ENCODE results near the gene HEXB. TPM values are rescaled to one million over a fixed set of nuclear protein-coding genes. Genes with fewer than 3 reads are reported as not detected.

Gene HEXB
- total RNA-seq, 2 experiments from 2014 or later: 44.7 to 51.7 TPM

DNA sequence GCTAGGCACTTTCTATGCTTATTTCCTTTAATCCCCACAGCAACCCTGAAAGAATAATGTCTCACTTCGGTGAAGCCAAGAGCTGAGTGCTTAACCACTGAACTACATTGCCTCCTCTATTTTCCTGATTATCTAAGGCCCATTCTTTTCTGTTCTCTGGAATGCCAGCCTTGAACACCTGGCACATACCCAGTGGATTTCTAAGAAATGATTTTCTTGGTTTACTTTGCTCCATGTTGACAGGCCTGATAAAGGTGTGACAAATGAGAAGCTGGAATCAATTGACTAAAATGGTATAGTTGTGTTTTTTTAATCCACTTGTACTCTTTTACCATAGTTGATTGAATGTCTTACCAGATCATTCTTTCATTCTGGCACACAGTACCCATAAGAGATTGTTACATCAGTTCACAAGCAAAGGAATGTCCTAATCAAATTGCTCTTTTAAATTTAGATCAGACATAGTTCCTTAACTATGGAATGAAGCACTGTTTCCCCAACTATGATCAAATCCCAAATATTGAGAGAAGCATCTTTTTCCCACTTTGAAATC lies 35.5 kb upstream of the HEXB start:
- Mint-ChIP-seq H3K4me3 (no peak overlapping the region), H3K27me3 (peaks cover 10% of the 10 kb centered on the region), H3K9me3 (no peaks in the 10 kb centered on the region), H3K4me1 (peaks cover 4% of the 10 kb centered on the region), H3K36me3 (no peaks in the 10 kb centered on the region), H3K27ac (no peak overlapping the region)
- DNase-seq: no peak

DNA sequence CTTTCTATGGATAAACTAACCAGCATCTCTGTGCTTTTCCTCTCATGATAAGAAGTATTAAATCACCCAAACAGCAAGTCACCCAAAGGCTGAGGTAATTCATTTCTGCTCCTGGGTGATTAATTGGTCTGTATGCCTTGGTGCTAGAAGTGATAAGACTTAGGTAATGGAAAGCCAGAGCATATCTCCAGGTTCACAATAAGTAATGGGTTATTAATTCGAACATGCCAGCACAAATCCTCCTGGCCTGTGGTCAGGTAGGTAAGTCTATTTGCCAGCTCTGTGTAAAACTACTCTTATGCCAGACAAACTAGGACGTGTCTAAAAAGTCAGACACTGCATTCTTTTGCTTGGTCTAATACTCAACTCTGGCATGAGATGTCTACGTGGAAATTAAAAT lies 33.3 kb upstream of the HEXB start:
- Mint-ChIP-seq H3K27ac (no peak overlapping the region), H3K4me1 (peaks cover 4% of the 10 kb centered on the region), H3K4me3 (no peak overlapping the region), H3K27me3 (peaks cover 10% of the 10 kb centered on the region), H3K9me3 (no peaks in the 10 kb centered on the region), H3K36me3 (no peaks in the 10 kb centered on the region)
- no peak for DNase-seq

GRCh38 chr5:74652576-74652975 lies 32.5 kb upstream of the HEXB start:
- DNase-seq: no peak
- Mint-ChIP-seq H3K4me3 (no peak overlapping the region), H3K4me1 (peaks cover 4% of the 10 kb centered on the region), H3K36me3 (no peaks in the 10 kb centered on the region), H3K27me3 (peaks cover 10% of the 10 kb centered on the region), H3K9me3 (no peaks in the 10 kb centered on the region), H3K27ac (no peak overlapping the region)

GRCh38 chr5:74653991-74654390 lies 31.0 kb upstream of the HEXB start:
- H3K4me1 Mint-ChIP-seq: no peaks in the 10 kb centered on the region
- no peak overlapping the region for H3K4me3 Mint-ChIP-seq
- H3K27me3 Mint-ChIP-seq: peaks cover 4% of the 10 kb centered on the region
- H3K9me3 Mint-ChIP-seq: no peaks in the 10 kb centered on the region
- no peak overlapping the region for H3K27ac Mint-ChIP-seq
- no peaks in the 10 kb centered on the region for H3K36me3 Mint-ChIP-seq
- DNase-seq: no peak

DNA sequence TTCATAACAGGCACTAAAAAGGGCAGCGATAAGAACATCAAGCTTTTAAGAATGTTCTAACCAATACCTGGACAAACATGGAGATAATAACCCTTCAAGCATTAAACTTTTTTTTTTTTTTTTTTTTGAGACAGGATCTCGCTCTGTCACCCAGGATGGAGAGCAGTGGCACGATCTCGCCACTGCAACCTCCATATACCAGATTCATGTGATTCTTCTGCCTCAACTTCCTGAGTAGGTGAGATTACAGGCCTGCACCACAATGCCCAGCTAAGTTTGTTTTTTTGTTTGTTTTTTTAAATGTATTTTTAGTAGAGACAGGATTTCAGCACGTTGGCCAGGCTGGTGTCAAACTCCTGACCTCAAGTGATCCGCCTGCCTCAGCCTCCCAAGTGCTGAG lies 29.8 kb upstream of the HEXB start:
- Mint-ChIP-seq H3K27me3 (peaks cover 4% of the 10 kb centered on the region), H3K36me3 (no peaks in the 10 kb centered on the region), H3K27ac (no peak overlapping the region), H3K4me3 (no peak overlapping the region), H3K9me3 (no peaks in the 10 kb centered on the region), H3K4me1 (no peaks in the 10 kb centered on the region)
- no peak for DNase-seq

GRCh38 chr5:74655716-74656115 lies 29.3 kb upstream of the HEXB start:
- no peak for DNase-seq
- Mint-ChIP-seq H3K4me1 (no peaks in the 10 kb centered on the region), H3K36me3 (no peaks in the 10 kb centered on the region), H3K27me3 (peaks cover 3% of the 10 kb centered on the region), H3K4me3 (no peak overlapping the region), H3K27ac (no peak overlapping the region), H3K9me3 (no peaks in the 10 kb centered on the region)

GRCh38 chr5:74657165-74657564 lies 27.9 kb upstream of the HEXB start:
- Mint-ChIP-seq H3K36me3 (no peaks in the 10 kb centered on the region), H3K4me3 (no peak overlapping the region), H3K27me3 (peaks cover 10% of the 10 kb centered on the region), H3K27ac (no peak overlapping the region), H3K9me3 (no peaks in the 10 kb centered on the region), H3K4me1 (no peaks in the 10 kb centered on the region)
- DNase-seq: no peak

DNA sequence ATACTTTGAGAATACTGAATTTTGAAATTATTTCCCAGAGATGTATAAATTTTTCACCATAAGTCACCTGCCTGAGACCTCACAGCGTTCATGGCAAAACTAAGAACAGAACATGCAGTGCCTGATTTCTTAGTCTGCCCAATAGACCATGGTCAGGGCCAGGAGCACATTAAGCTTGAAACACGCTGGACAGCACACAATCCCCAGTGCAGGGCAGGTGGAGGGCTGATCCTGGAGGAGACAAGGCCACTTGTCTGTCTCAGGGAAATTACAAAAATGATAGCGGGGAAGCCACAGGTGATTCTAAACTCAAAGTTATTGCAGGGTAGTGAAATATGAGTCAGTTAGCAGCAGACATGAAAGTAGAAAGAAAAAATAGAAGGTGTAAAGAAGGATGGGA lies 25.9 kb upstream of the HEXB start:
- Mint-ChIP-seq H3K9me3 (no peaks in the 10 kb centered on the region), H3K27me3 (peaks cover 18% of the 10 kb centered on the region), H3K36me3 (no peaks in the 10 kb centered on the region), H3K4me1 (no peaks in the 10 kb centered on the region), H3K27ac (no peak overlapping the region), H3K4me3 (no peak overlapping the region)
- no peak for DNase-seq

GRCh38 chr5:74660140-74660539 lies 24.9 kb upstream of the HEXB start:
- no peak overlapping the region for H3K4me3 Mint-ChIP-seq
- no peaks in the 10 kb centered on the region for H3K36me3 Mint-ChIP-seq
- DNase-seq: no peak
- no peaks in the 10 kb centered on the region for H3K4me1 Mint-ChIP-seq
- H3K27me3 Mint-ChIP-seq: peaks cover 18% of the 10 kb centered on the region
- no peak overlapping the region for H3K27ac Mint-ChIP-seq
- no peaks in the 10 kb centered on the region for H3K9me3 Mint-ChIP-seq

DNA sequence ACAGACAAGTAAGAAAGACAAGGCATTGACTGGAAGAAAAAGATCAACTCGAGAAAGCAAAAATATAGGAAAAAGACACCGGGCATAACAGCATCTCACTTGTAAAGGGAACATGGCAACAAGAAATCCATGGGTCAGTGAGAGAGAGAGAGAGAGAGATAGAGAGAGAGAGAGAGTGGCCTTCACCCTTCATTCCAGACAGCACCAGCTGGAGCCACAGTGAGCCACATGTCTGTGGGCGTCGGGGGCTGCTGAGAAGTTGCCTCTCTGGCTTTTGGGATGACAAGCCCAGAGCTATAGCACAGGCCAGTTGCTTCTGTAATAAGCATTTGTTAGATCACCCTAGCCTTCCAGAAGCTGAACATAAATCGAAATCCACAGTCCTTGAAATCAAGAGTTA lies 24.2 kb upstream of the HEXB start:
- H3K27ac Mint-ChIP-seq: no peak overlapping the region

DNA sequence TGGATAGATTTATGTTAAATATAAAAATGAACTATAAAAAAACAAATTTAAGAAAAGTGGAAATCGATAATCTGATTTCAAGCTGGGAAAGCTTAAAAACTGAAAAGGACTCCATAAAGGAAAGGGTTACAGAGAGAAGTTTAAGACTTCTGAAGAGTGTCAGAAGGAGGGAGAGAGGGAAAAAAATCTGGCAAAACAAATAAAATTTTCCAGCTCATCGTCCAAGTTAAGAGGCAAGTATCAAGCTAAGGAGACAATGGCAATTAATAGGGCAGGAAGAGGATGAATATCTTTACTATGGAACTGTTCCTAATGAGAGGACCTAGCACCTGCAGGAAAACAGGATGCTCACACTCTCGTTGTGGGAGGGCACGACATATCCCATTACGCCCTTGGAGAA lies 20.5 kb upstream of the HEXB start:
- Mint-ChIP-seq H3K9me3 (no peaks in the 10 kb centered on the region), H3K4me3 (no peak overlapping the region), H3K36me3 (no peaks in the 10 kb centered on the region), H3K27ac (no peak overlapping the region), H3K4me1 (no peaks in the 10 kb centered on the region), H3K27me3 (peaks cover 18% of the 10 kb centered on the region)
- DNase-seq: no peak

More for the DNA sequence above, 24.2 kb upstream of the HEXB start:
- H3K4me3 Mint-ChIP-seq: no peak overlapping the region
- H3K36me3 Mint-ChIP-seq: no peaks in the 10 kb centered on the region
- no peaks in the 10 kb centered on the region for H3K9me3 Mint-ChIP-seq
- no peaks in the 10 kb centered on the region for H3K4me1 Mint-ChIP-seq
- DNase-seq: no peak
- peaks cover 18% of the 10 kb centered on the region for H3K27me3 Mint-ChIP-seq

GRCh38 chr5:74665273-74665672 lies 19.8 kb upstream of the HEXB start:
- no peaks in the 10 kb centered on the region for H3K4me1 Mint-ChIP-seq
- no peak overlapping the region for H3K4me3 Mint-ChIP-seq
- no peak overlapping the region for H3K27ac Mint-ChIP-seq
- H3K36me3 Mint-ChIP-seq: peaks cover 1% of the 10 kb centered on the region
- H3K9me3 Mint-ChIP-seq: peaks cover 4% of the 10 kb centered on the region
- H3K27me3 Mint-ChIP-seq: peaks cover 18% of the 10 kb centered on the region
- DNase-seq: no peak

DNA sequence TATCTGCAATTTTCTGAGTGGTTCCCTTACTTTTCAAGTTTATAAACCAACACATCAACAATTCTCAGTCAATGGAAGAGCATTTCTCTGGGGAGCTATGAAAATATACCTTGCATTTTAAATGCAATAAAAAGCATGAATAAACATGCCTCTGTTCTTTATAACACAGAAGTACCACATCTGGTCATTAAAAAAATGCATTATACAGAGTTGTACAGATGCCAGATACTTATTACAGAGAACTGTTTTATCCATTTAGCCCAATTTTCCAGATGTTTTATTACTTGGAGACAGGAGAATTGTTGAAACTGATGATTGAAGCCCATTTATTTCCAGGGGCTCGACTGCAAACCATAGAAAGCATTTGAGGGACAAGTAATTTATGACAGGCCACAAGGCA lies 19.2 kb upstream of the HEXB start:
- no peak overlapping the region for H3K27ac Mint-ChIP-seq
- no peak overlapping the region for H3K4me3 Mint-ChIP-seq
- H3K27me3 Mint-ChIP-seq: peaks cover 14% of the 10 kb centered on the region
- peaks cover 1% of the 10 kb centered on the region for H3K36me3 Mint-ChIP-seq
- H3K9me3 Mint-ChIP-seq: peaks cover 4% of the 10 kb centered on the region
- no peaks in the 10 kb centered on the region for H3K4me1 Mint-ChIP-seq
- no peak for DNase-seq

DNA sequence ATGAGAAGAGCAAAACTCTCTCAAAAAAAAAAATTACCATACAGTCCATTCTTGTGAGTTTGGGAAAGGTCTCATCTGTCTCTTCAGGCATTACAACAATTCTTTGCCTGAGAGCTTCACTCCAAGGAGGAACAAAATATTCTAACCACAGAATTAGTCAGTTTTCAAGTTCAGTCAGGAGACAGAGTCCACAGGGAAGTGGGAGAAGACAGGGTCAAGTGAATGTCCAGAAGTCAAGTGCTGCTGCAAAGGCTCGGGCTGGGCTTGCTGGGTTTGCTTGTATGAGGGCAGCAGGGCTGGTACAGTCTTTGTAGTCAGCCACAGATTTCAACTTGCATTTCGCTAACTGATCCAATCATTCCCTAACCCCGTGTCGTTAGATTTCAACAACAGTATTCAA lies 17.6 kb upstream of the HEXB start:
- peaks cover 10% of the 10 kb centered on the region for H3K27me3 Mint-ChIP-seq
- peaks cover 1% of the 10 kb centered on the region for H3K36me3 Mint-ChIP-seq
- H3K4me3 Mint-ChIP-seq: no peak overlapping the region
- DNase-seq: no peak
- peaks cover 4% of the 10 kb centered on the region for H3K9me3 Mint-ChIP-seq
- no peak overlapping the region for H3K27ac Mint-ChIP-seq
- H3K4me1 Mint-ChIP-seq: no peaks in the 10 kb centered on the region

GRCh38 chr5:74669821-74670220 lies 15.2 kb upstream of the HEXB start:
- no peak for DNase-seq
- peaks cover 4% of the 10 kb centered on the region for H3K9me3 Mint-ChIP-seq
- peaks cover 1% of the 10 kb centered on the region for H3K36me3 Mint-ChIP-seq
- no peak overlapping the region for H3K4me3 Mint-ChIP-seq
- H3K4me1 Mint-ChIP-seq: no peaks in the 10 kb centered on the region
- peaks cover 5% of the 10 kb centered on the region for H3K27me3 Mint-ChIP-seq
- no peak overlapping the region for H3K27ac Mint-ChIP-seq

DNA sequence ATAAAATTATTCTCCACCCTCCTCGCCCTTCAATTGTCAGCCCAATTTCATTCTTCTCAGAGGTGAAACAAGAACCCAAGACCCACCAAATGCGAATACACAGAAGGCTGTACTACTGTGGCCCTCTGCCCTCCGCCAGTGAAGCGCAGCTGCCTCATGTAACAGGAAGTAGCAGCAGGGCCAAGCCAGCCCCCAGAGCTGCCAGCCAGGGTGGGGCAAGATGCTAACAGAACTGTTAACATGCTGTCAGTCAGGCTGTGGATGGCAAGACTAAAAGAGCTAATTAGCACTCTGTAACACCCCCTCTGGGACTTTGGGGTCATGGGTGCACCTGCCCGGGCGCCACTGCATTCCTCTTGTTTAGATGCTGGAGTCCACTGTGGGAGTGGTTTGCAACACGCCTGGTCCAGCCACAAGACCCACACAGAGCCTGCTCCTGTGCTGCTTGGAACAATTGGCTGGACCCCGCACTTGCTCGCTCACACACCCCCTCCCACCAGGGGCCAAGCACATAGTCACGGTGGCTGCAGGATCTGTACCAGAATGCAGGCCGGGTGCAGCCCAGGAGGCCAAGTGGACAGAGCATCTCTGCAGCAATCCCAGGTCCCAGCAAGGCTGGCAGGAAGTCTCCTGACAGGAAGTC lies 14.5 kb upstream of the HEXB start:
- H3K4me3 Mint-ChIP-seq: no peak overlapping the region
- H3K4me1 Mint-ChIP-seq: no peaks in the 10 kb centered on the region
- H3K36me3 Mint-ChIP-seq: peaks cover 1% of the 10 kb centered on the region
- peaks cover 5% of the 10 kb centered on the region for H3K27me3 Mint-ChIP-seq
- DNase-seq: no peak
- no peak overlapping the region for H3K27ac Mint-ChIP-seq
- H3K9me3 Mint-ChIP-seq: peaks cover 4% of the 10 kb centered on the region

All from activated naive CD8-positive, alpha-beta T cell treated with anti-CD3 and anti-CD28 coated beads for 36 hours (primary cell).